ENCODE data around the gene BEND7.
"Not testable (repeated sequence)": the region's sequence is repeated elsewhere in the genome, so short reads cannot be mapped to it uniquely, and the experiment has no call there.

The BEND7 gene

GRCh38 chr10:13412894-13413293 lies 115.9 kb downstream of the BEND7 start:
- Mint-ChIP-seq H3K27me3 (peaks cover 17 to 18% of the 10 kb centered on the region in 2 donors), H3K9me3 (peaks cover 10 to 11% of the 10 kb centered on the region in 2 donors)

GRCh38 chr10:13404791-13405190 lies 124.0 kb downstream of the BEND7 start:
- ATAC-seq (replicated peaks), result no peak
- H3K9me3 Mint-ChIP-seq, result peaks cover 0 to 4% of the 10 kb centered on the region in 2 donors
- H3K27me3 Mint-ChIP-seq, result peaks cover 23 to 26% of the 10 kb centered on the region in 2 donors
- no peak overlapping the region for H3K4me3 Mint-ChIP-seq
- DNase-seq, result no peak
- H3K36me3 Mint-ChIP-seq, result peaks cover 0 to 2% of the 10 kb centered on the region in 2 donors
- no peak overlapping the region for H3K27ac Mint-ChIP-seq
- H3K4me1 Mint-ChIP-seq, result no peaks in the 10 kb centered on the region

More at GRCh38 chr10:13412894-13413293, 115.9 kb downstream of the BEND7 start:
- DNase-seq (no peak), ATAC-seq (replicated peaks) (no peak)
- no peaks in the 10 kb centered on the region for H3K36me3 Mint-ChIP-seq
- H3K4me3 Mint-ChIP-seq, result no peak overlapping the region
- no peak overlapping the region for H3K27ac Mint-ChIP-seq
- peaks cover 3 to 5% of the 10 kb centered on the region in 2 donors for H3K4me1 Mint-ChIP-seq

- no peak for DNase-seq
- no peaks in the 10 kb centered on the region for H3K4me1 Mint-ChIP-seq
- peaks cover 0 to 4% of the 10 kb centered on the region in 2 donors for H3K9me3 Mint-ChIP-seq
- H3K27ac Mint-ChIP-seq, result no peak overlapping the region
- no peak for ATAC-seq (replicated peaks)
- H3K27me3 Mint-ChIP-seq, result peaks cover 23 to 26% of the 10 kb centered on the region in 2 donors
- peaks cover 0 to 2% of the 10 kb centered on the region in 2 donors for H3K36me3 Mint-ChIP-seq
- H3K4me3 Mint-ChIP-seq, result no peak overlapping the region
Observed at GRCh38 chr10:13404305-13404759, 124.5 kb downstream of the BEND7 start.

- H3K4me3 Mint-ChIP-seq; H3K36me3 Mint-ChIP-seq; H3K9me3 Mint-ChIP-seq; ATAC-seq (replicated peaks); H3K4me1 Mint-ChIP-seq; DNase-seq; H3K27ac Mint-ChIP-seq: not testable (repeated sequence)
- peaks cover 22 to 23% of the 10 kb centered on the region in 2 donors for H3K27me3 Mint-ChIP-seq
Observed at GRCh38 chr10:13403426-13403825, 125.4 kb downstream of the BEND7 start.

GRCh38 chr10:13402021-13402420 lies 126.8 kb downstream of the BEND7 start:
- Mint-ChIP-seq H3K27ac (no peak overlapping the region), H3K9me3 (peaks cover 0 to 6% of the 10 kb centered on the region in 2 donors), H3K27me3 (peaks cover 14 to 16% of the 10 kb centered on the region in 2 donors), H3K4me3 (no peak overlapping the region), H3K36me3 (peaks cover 0 to 2% of the 10 kb centered on the region in 2 donors), H3K4me1 (no peaks in the 10 kb centered on the region)
- no peak for DNase-seq
- ATAC-seq (replicated peaks), result no peak

- DNase-seq (no peak), ATAC-seq (replicated peaks) (no peak)
- no peak overlapping the region for H3K27ac Mint-ChIP-seq
- no peak overlapping the region for H3K4me3 Mint-ChIP-seq
- peaks cover 0 to 2% of the 10 kb centered on the region in 2 donors for H3K36me3 Mint-ChIP-seq
- H3K27me3 Mint-ChIP-seq, result peaks cover 12 to 16% of the 10 kb centered on the region in 2 donors
- H3K9me3 Mint-ChIP-seq, result peaks cover 4 to 6% of the 10 kb centered on the region in 2 donors
- no peaks in the 10 kb centered on the region for H3K4me1 Mint-ChIP-seq
Observed at GRCh38 chr10:13401142-13401541, 127.7 kb downstream of the BEND7 start.

- peaks cover 4 to 6% of the 10 kb centered on the region in 2 donors for H3K9me3 Mint-ChIP-seq
- no peaks in the 10 kb centered on the region for H3K4me1 Mint-ChIP-seq
- ATAC-seq (replicated peaks), result no peak
Observed at GRCh38 chr10:13400196-13400965, 128.4 kb downstream of the BEND7 start.

GRCh38 chr10:13399752-13400151 lies 129.1 kb downstream of the BEND7 start:
- H3K27ac Mint-ChIP-seq, result no peak overlapping the region
- DNase-seq (no peak), ATAC-seq (replicated peaks) (no peak)
- H3K4me3 Mint-ChIP-seq, result no peak overlapping the region
- no peaks in the 10 kb centered on the region for H3K4me1 Mint-ChIP-seq
- peaks cover 0 to 2% of the 10 kb centered on the region in 2 donors for H3K36me3 Mint-ChIP-seq
- peaks cover 12 to 16% of the 10 kb centered on the region in 2 donors for H3K27me3 Mint-ChIP-seq
- peaks cover 4 to 6% of the 10 kb centered on the region in 2 donors for H3K9me3 Mint-ChIP-seq

More at GRCh38 chr10:13400196-13400965, 128.4 kb downstream of the BEND7 start:
- Mint-ChIP-seq H3K27ac (no peak overlapping the region), H3K27me3 (peaks cover 12 to 16% of the 10 kb centered on the region in 2 donors), H3K4me3 (no peak overlapping the region), H3K36me3 (peaks cover 0 to 2% of the 10 kb centered on the region in 2 donors)
- no peak for DNase-seq

- H3K27ac Mint-ChIP-seq, result no peak overlapping the region
- H3K36me3 Mint-ChIP-seq, result peaks cover 0 to 2% of the 10 kb centered on the region in 2 donors
- H3K27me3 Mint-ChIP-seq, result peaks cover 12 to 20% of the 10 kb centered on the region in 2 donors
- no peaks in the 10 kb centered on the region for H3K4me1 Mint-ChIP-seq
- H3K4me3 Mint-ChIP-seq, result no peak overlapping the region
- DNase-seq, result no peak
- H3K9me3 Mint-ChIP-seq, result peaks cover 4 to 6% of the 10 kb centered on the region in 2 donors
- no peak for ATAC-seq (replicated peaks)
Observed at GRCh38 chr10:13399236-13399635, 129.6 kb downstream of the BEND7 start.

- ATAC-seq (replicated peaks) (no peak), DNase-seq (no peak)
- H3K9me3 Mint-ChIP-seq, result peaks cover 4 to 6% of the 10 kb centered on the region in 2 donors
- no peaks in the 10 kb centered on the region for H3K4me1 Mint-ChIP-seq
- no peak overlapping the region for H3K4me3 Mint-ChIP-seq
- no peak overlapping the region for H3K27ac Mint-ChIP-seq
- H3K27me3 Mint-ChIP-seq, result peaks cover 23 to 34% of the 10 kb centered on the region in 2 donors
- peaks cover 0 to 2% of the 10 kb centered on the region in 2 donors for H3K36me3 Mint-ChIP-seq
Observed at GRCh38 chr10:13397052-13397451, 131.8 kb downstream of the BEND7 start.

- peaks cover 27 to 37% of the 10 kb centered on the region in 2 donors for H3K27me3 Mint-ChIP-seq
- ATAC-seq (replicated peaks) (no peak), DNase-seq (no peak)
- H3K9me3 Mint-ChIP-seq, result peaks cover 4 to 6% of the 10 kb centered on the region in 2 donors
- peaks cover 0 to 2% of the 10 kb centered on the region in 2 donors for H3K36me3 Mint-ChIP-seq
- no peak overlapping the region for H3K4me3 Mint-ChIP-seq
- H3K27ac Mint-ChIP-seq, result no peak overlapping the region
- H3K4me1 Mint-ChIP-seq, result no peaks in the 10 kb centered on the region
Observed at GRCh38 chr10:13396369-13396768, 132.4 kb downstream of the BEND7 start.

- no peak for ATAC-seq (replicated peaks)
- Mint-ChIP-seq H3K4me3 (no peak overlapping the region), H3K4me1 (peaks cover 0 to 3% of the 10 kb centered on the region in 2 donors), H3K36me3 (peaks cover 0 to 2% of the 10 kb centered on the region in 2 donors), H3K27me3 (peaks cover 22 to 29% of the 10 kb centered on the region in 2 donors), H3K27ac (no peak overlapping the region), H3K9me3 (peaks cover 4 to 6% of the 10 kb centered on the region in 2 donors)
- DNase-seq, result no peak
Observed at GRCh38 chr10:13395540-13395939, 133.3 kb downstream of the BEND7 start.

GRCh38 chr10:13393640-13394039 lies 135.2 kb downstream of the BEND7 start:
- no peaks in the 10 kb centered on the region for H3K36me3 Mint-ChIP-seq
- no peak for ATAC-seq (replicated peaks)
- no peak overlapping the region for H3K4me3 Mint-ChIP-seq
- no peak overlapping the region for H3K27ac Mint-ChIP-seq
- peaks cover 0 to 3% of the 10 kb centered on the region in 2 donors for H3K4me1 Mint-ChIP-seq
- DNase-seq, result no peak
- H3K9me3 Mint-ChIP-seq, result peaks cover 2 to 4% of the 10 kb centered on the region in 2 donors
- H3K27me3 Mint-ChIP-seq, result peaks cover 18 to 23% of the 10 kb centered on the region in 2 donors

- Mint-ChIP-seq H3K36me3 (no peaks in the 10 kb centered on the region), H3K27me3 (peaks cover 18 to 23% of the 10 kb centered on the region in 2 donors), H3K27ac (no peak overlapping the region), H3K9me3 (peaks cover 2 to 4% of the 10 kb centered on the region in 2 donors), H3K4me1 (peaks cover 0 to 3% of the 10 kb centered on the region in 2 donors), H3K4me3 (no peak overlapping the region)
- DNase-seq, result no peak
- ATAC-seq (replicated peaks), result no peak
Observed at GRCh38 chr10:13392701-13393100, 136.1 kb downstream of the BEND7 start.

Measured in stimulated activated naive B cell treated with anti-CD40 and anti-IgM and Interleukin-4, amounts not matched to agents 10 μg/mL and 1 μg/mL and 100 μg/mL, for 72 hours (primary cell).